Left lung (tissue), 10 donors: ENCODE results near the gene RARB. TPM values are rescaled to one million over a fixed set of nuclear protein-coding genes. Genes with fewer than 3 reads are reported as not detected.

Source experiments
- ATAC-seq: fragments of 200-7000 bp; cut with Tn5 transposase; one replicate; pipeline ENCODE4 v1.9.1; 2020; ENCODE audit warnings: moderate library complexity
- DNase-seq, 4 donors: peaks; one replicate each; pipeline ENCODE4 v3.0.0-alpha.2; 2013 to 2020
- H3K27ac ChIP-seq, 2 donors: fragments of 200-600 bp; sonication (generic) in 1 of 2; one replicate each; pipeline versions ENCODE4 v1.5.0 to v1.8.0; 2020 to 2021
- H3K27me3 ChIP-seq, 2 donors: fragments of 200-600 bp; sonication (generic) in 1 of 2; one replicate each; pipeline versions ENCODE4 v1.5.0 to v1.8.0; 2020 to 2021
- H3K36me3 ChIP-seq, 2 donors: fragments of 200-600 bp; sonication (generic) in 1 of 2; one replicate each; pipeline versions ENCODE4 v1.5.0 to v1.8.0; 2020 to 2021
- H3K4me1 ChIP-seq, 2 donors: fragments of 200-600 bp; one replicate each; pipeline ENCODE4 v1.8.0; 2021
- H3K4me3 ChIP-seq, 2 donors: fragments of 200-600 bp; sonication (generic) in 1 of 2; one replicate each; pipeline versions ENCODE4 v1.5.0 to v1.8.0; 2020 to 2021; ENCODE audit warnings: mild to moderate bottlenecking in 1 of 2
- H3K9me3 ChIP-seq, 2 donors: fragments of 200-600 bp; sonication (generic) in 1 of 2; one replicate each; pipeline versions ENCODE4 v1.5.0 to v1.8.0; 2020 to 2021
- intact Hi-C, 2 donors: fragments of 100-400 bp; cut with DNase I; formaldehyde crosslinking; loops; one replicate each; pipeline versions ENCODE4 v1.11.2 to v1.14.2; 2022
- polyA plus RNA-seq, 6 donors: library from polyadenylated mRNA; unstranded; fragments of 120-200 nt; gene quantifications; one replicate each; pipeline ENCODE4 v1.2.1, GENCODE V29; 2013; ENCODE audit not compliant: insufficient read length in 6 of 6
- total RNA-seq, 2 donors: library from RNA; stranded (reverse); fragmentation: NEBNext Ultra II Directional; extraction: Animal tissue kit (Norgen Biotek cat#: 25700); gene quantifications; one replicate each; pipeline ENCODE4 v1.2.1, GENCODE V29; 2021
- TF ChIP-seq, protein P1 (sequence below), 2 donors: fragments of 200-600 bp; sonication (generic) in 1 of 2; IDR thresholded peaks; one replicate each; pipeline versions ENCODE4 v1.5.0 to v1.8.0; 2021; ENCODE audit warnings: antibody characterized with exemption in 2 of 2
- donor health status: DM: no; HTN: yes; CAD: no.
- donor health status: DM: no; HTN: no; CAD: no.

Gene RARB
- total and polyA plus RNA-seq, 8 donors: 4.1 to 40.1 (median 33.3) TPM

DNA sequence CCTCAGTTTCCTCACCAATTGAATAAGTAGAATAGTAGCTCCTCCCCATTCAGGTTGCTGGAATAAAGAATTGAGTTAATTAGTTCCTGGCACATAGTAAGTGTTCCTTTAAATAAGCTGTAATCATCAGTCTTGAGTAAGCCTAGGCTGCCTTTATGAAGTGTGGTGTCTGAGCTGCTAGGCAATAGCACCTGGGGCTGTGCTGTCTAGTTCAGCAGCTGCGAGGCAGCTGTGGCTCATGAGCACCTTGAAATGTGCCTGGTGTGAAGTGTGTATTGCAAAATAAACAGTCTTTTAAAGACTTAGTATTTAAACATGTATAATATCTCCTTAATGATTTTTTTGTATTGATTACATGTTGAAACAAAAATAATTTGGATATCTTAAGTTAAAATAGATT is 159.0 kb downstream of the RARB start:
- H3K27ac ChIP-seq: no peak overlapping the region
- H3K27me3 ChIP-seq: no peaks in the 10 kb centered on the region
- H3K4me3 ChIP-seq: no peak overlapping the region
- no peak for ATAC-seq
- DNase-seq: no peak
- no peaks in the 10 kb centered on the region for H3K9me3 ChIP-seq
- TF ChIP-seq, protein P1, sequence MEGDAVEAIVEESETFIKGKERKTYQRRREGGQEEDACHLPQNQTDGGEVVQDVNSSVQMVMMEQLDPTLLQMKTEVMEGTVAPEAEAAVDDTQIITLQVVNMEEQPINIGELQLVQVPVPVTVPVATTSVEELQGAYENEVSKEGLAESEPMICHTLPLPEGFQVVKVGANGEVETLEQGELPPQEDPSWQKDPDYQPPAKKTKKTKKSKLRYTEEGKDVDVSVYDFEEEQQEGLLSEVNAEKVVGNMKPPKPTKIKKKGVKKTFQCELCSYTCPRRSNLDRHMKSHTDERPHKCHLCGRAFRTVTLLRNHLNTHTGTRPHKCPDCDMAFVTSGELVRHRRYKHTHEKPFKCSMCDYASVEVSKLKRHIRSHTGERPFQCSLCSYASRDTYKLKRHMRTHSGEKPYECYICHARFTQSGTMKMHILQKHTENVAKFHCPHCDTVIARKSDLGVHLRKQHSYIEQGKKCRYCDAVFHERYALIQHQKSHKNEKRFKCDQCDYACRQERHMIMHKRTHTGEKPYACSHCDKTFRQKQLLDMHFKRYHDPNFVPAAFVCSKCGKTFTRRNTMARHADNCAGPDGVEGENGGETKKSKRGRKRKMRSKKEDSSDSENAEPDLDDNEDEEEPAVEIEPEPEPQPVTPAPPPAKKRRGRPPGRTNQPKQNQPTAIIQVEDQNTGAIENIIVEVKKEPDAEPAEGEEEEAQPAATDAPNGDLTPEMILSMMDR (IDR thresholded peaks at IDR 0.05): no peak
- no peaks in the 10 kb centered on the region for H3K4me1 ChIP-seq
- H3K36me3 ChIP-seq: no peaks in the 10 kb centered on the region
- intact Hi-C loops: no loop called here

DNA sequence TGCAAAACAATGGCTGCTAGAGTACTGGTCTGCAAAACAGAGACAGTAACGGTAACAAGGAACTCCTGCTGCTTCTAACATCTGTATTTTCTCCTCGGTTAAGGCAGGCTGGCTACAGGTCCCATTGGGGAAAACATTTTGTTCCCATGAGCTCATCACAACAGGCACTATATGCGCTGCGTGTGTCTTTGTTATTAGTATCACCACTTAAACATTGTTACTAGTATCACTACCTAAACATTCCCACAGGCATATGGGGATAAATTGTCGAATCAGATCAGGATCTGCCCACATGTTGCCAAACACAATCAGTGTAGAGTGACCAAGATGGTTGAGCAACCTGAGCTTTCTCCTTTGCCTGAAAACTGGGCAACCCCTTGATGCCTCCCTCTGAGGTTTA is 159.5 kb downstream of the RARB start:
- Histone ChIP-seq H3K27me3 (no peaks in the 10 kb centered on the region), H3K36me3 (no peaks in the 10 kb centered on the region), H3K4me3 (no peak overlapping the region), H3K27ac (no peak overlapping the region), H3K9me3 (no peaks in the 10 kb centered on the region), H3K4me1 (peaks cover 1 to 2% of the 10 kb centered on the region in 2 donors)
- DNase-seq (no peak), ATAC-seq (no peak)
- TF ChIP-seq, protein P1 (IDR thresholded peaks at IDR 0.05): no peak
- intact Hi-C loops: no loop called here

DNA sequence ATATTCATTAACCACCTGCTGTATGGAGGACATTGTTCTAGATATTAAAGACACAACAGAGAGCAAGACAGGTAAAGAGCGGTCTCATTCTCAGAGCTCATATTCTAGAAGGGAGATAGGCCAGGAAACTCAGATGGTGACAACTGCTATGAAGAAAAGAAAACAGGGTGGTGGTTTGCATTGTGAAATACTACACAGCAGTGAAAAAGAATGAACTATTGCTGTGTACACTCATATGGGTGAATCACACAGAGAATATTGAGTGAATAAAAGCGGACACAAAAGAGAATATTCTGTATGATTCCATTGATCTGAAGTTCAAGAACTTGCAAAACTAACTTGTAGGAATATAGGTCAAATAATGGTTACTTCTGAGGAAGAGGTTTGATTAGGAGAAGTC is 159.9 kb downstream of the RARB start:
- ATAC-seq: no peak

DNA sequence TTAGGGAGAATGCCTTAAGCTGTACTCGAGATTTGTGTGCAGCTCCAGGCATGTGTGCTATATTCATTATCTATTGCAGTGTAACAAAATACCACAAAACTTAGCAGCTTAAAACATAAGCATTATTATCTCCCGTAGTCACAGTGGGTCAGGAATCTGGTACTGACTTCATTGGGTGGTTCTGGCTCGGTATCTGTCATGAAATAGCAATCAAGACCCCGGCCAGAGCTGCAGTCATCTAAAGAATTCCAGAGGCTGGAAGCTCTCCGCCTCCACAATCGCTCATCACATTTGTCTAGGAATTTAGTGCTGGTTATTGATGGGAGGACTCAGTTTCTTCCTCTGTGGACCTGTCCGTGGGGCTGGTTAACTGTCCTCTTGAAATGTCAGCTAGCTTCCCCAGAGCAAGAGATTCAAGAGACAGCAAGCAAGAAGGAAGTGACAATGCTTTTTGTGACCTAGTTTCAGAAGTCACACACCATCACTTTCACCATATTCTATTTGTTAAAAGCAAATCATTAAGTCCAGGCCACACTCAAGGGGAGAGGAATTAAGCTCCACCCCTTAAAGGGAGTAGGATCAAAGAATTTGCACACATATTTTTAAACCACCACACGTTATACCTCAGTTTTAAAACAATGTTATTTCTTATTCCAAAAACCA is 160.5 kb downstream of the RARB start:
- no peaks in the 10 kb centered on the region for H3K36me3 ChIP-seq
- TF ChIP-seq, protein P1 (IDR thresholded peaks at IDR 0.05): no peak
- H3K4me3 ChIP-seq: no peak overlapping the region
- intact Hi-C loops: no loop called here
- no peaks in the 10 kb centered on the region for H3K27me3 ChIP-seq
- DNase-seq (no peak), ATAC-seq (no peak)
- H3K27ac ChIP-seq: no peak overlapping the region
- peaks cover 9 to 12% of the 10 kb centered on the region in 2 donors for H3K4me1 ChIP-seq
- H3K9me3 ChIP-seq: no peaks in the 10 kb centered on the region

More for the DNA sequence above, 159.9 kb downstream of the RARB start:
- Histone ChIP-seq H3K9me3 (no peaks in the 10 kb centered on the region), H3K27ac (no peak overlapping the region), H3K4me1 (peaks cover 6% of the 10 kb centered on the region in 2 donors), H3K27me3 (no peaks in the 10 kb centered on the region), H3K36me3 (no peaks in the 10 kb centered on the region), H3K4me3 (no peak overlapping the region)
- TF ChIP-seq, protein P1 (IDR thresholded peaks at IDR 0.05): no peak
- no peak for DNase-seq
- intact Hi-C loops: no loop called here

DNA sequence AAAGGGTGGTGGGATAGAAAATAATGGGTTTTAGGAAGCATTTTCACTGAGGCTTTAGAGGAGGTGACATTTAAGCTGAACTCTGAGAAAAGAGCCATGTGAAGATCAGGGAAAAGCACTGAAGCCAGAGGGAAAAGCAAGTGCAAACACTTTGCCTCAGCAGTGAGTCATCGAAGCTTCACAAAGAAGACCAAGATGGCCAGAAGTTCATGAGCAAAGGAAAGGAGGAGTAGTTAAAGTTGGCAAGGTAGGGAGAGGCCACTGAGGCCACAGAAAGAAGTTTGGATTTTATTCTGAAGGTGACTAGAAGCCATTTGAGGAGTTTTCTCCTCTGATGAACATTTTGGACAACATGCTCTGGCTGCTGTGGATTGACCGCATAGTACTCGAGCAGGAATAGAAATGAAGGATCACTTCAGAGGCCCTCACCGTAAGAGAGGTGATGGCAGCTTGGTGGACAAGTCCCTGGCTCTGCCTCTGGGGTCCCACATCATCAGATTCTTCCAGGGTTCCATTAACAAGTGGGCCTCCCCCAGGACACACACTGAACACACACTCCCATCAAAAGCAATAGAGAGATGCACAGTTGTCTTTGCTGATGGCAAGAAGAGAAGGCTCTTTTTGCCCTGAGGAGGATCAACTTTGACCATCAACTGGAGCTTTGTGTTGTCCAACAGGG is 161.2 kb downstream of the RARB start:
- no peak for ATAC-seq
- no peak for DNase-seq
- TF ChIP-seq, protein P1 (IDR thresholded peaks at IDR 0.05): no peak
- Histone ChIP-seq H3K4me1 (peaks cover 9 to 17% of the 10 kb centered on the region in 2 donors), H3K27ac (no peak overlapping the region), H3K4me3 (no peak overlapping the region), H3K27me3 (no peaks in the 10 kb centered on the region), H3K36me3 (no peaks in the 10 kb centered on the region), H3K9me3 (no peaks in the 10 kb centered on the region)
- intact Hi-C loops: no loop called here
